Hematopoietic multipotent progenitor cell treated with erythropoietin and hydrocortisone succinate and interleukin-3 and kit ligand, for 4 days (in vitro differentiated cells): ENCODE measurements around the gene CACNA2D1.
"Not testable (repeated sequence)": the region's sequence is repeated elsewhere in the genome, so short reads cannot be mapped to it uniquely, and the experiment has no call there.

ENCODE experiments used
- DNase-seq: peaks from one replicate; pipeline ENCODE4 v3.0.0-alpha.2; 2015

CACNA2D1 gene

DNA sequence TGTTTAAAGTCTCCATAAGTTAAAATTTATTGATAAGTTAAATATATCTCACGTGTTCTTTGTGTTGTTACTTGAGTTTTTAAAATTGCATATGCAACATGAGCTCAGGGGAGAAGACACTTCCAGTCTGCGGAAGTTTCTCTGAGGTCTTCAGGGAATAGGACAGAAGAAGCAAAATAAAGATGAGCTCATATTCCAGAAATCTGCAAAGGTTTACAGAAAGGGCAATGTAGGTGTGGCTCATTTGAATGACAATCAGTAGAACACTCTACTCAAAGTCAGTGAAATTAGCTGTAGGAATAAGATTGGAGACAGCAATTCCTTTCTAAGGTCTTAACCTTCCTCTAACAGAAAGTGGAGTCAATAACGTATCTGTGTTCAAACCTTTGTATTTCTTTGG, 53.7 kb downstream of the CACNA2D1 start:
- no peak for DNase-seq

DNA sequence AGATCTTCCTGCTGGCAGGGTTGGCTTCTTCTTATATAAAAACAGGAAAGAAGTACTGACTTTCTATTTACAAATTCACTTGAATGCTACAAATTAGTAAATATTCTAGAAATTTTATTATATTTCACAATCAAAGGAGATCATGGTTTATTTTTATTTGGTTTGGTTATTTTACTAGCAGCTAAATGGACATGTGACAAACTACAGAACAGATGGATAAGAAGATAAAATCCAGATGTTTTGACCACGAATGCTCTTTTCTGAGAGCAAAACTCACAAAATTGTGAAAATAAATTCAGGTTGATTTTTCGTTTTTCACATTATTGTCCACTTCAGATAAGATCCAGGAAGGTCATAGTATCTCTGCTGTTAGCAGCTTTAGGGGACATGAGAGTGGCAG, 55.4 kb downstream of the CACNA2D1 start:
- DNase-seq, result no peak

DNA sequence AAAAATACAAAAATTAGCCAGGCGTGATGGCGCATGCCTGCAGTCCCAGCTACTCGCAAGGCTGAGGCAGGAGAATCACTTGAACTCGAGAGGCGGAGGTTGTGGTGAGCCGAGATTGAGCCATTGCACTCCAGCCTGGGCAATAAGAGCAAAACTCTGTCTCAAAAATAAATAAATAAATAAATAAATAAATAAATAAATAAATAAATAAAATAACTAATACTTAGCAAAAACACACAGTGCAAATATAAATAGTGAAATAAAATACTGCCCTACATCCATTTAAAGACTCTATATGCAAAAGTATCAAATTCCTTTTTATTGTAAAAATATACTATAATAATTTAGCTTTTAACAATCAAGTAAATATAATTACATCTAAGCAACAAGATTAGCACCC, 57.0 kb downstream of the CACNA2D1 start:
- DNase-seq, result not testable (repeated sequence)

DNA sequence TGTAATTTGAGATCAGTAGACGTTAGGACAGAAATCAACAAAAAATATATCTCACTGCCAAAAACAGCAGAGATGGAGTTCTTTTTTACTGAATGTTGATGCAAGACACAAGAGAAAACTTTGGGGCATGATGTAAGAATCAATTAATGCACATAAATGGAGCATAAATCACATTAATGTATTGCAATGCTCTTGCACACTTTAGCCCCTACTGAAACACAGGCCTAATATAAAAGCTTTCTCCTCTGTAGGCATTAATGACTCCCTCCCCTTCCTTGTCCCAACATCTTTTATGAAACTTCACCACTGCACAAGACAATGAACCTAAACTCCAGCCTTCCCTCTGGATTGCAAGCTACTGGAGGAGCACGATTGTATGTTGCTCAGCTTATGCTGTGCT, 58.8 kb downstream of the CACNA2D1 start:
- no peak for DNase-seq

DNA sequence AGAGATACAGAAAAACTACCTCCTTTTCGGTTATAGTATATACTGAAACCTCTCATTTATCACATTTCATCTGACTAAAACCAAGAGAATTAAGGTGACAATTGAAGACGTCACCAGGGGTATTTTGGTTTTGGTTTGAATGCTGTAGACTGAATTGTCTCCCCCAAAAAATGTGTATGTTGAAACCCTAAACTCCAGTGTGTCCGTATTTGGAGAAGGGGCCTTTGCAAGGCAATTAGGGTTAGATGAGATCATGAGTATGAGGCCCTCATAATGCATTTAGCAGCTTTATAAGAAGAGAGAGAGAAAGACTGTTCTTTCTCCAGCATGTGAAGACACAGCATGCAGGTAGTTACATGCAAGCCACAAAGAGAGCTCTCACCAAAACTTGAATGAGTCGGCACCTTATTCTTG, 59.5 kb downstream of the CACNA2D1 start:
- no peak for DNase-seq

DNA sequence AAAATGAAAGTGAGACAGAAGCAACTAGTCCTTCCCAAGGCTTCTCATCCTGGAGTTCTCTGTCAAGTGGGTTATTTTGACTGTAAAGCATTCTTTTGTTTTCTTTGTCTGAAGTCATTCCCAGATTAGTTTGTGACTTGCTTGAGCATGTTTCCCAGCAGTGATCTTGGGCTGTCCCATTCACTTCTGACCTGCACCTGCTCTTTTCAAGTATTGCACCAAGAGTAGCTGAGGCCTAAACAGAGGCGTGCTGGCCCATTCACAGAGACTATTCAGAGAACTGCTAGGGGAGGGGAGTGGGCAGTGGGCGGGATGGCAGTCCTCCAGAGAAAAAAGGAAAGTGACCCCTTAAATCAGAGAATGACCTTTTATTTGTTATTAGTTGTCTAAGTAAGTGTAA, 61.3 kb downstream of the CACNA2D1 start:
- DNase-seq, result no peak

DNA sequence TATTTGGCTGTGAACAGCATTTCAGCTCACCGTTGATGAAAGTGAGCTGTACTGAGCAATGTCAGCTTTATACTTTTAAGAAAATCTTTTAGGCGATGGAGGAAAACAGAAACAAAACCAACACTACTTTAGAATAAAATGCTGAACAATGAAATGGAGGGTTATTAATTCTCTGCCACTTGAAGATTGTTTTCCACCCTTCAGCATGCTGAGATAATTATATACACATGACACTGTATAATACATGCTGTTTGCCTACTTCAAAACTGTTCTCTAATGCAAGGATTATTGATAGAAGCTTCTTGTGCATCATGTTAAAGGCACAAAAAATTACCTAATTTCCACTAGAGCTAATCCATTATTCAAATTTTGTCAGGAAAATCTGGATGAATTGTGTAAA, 66.8 kb downstream of the CACNA2D1 start:
- DNase-seq, result no peak

DNA sequence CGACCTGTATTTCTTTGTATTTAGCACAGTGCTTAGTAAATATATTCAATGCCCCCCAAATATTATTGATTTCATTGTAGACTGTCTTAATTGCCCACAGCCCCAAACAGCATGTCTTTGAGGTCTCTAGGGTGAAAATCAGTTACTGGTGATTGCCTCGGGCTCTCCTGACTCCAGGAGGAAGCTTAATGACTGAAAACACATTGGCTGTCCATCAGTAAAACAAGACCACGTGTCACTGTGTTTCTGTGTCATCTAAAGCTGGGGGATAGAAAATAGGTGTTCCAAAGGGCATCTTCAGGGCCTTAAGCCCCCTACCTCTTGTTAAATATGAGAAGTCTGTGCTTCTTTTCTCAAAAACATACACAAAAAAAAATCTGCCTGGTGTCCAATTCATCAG, 67.9 kb downstream of the CACNA2D1 start:
- DNase-seq, result no peak

DNA sequence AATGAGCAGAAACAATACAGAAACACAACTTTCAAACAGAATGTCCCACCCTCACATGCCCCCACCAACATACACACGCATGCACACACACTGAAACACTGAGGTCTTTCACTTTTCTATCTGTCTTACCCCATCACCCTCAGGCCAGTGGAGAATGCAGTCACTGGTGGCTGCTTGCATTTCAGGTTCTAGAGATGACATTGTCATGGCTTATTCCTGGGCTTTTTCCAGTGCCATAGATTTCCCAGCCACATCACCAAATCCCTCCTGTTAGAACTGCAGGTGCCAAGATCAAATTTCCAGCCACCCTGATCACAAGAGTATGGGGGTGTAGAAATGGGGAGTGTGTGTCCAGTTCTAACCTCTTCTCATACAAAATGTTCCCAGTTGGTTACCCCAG, 68.4 kb downstream of the CACNA2D1 start:
- no peak for DNase-seq

DNA sequence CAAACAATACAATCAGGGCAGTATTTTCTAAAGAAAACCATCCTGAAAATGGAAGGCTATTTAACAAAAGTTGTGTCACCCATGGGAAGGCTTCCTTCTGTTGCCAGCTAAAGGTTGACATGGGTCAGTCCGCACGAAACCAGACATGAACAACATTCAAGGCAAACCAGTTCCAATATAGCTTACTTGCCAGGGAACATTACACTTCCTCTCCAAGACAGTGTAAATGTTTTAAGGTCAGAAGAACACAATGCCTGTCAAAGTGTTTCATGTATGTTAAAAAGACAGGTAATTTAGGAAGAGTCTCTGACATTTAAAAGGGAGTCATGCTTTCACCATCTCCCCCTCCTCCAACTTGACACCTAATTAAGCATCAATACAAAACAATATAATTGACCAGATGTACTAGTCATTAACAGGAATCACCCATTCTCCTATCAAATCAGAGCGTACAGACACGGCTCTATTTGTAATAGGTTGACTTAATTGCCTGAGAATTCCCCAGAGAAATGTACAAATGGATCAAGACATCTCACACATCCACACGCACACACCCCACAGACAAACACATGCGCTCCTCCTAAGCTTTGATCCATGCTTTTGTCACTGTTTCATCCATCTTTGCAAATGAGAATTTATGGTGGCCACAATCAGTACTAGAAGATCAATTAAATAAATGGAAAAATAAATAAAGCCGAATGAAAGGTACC, 69.5 kb downstream of the CACNA2D1 start:
- DNase-seq, result no peak

DNA sequence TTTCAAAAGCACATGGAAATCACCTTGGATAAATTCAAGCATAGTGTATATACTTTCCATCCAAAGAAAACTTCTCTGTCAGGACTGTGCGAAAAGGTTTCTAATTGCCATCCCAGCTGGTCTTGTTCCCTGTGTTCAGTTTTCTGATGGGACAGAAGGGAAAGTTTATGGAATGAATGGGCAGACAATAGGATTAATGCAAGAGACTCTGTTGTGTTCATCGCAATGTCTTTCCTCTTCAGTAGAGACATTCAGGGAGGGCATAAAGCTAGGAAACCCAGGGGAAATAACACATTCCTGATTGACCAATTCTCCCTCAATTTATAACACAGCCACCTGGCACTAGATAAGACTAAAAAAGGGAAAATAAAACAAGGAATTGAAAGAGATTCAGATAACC, 78.9 kb downstream of the CACNA2D1 start:
- no peak for DNase-seq

DNA sequence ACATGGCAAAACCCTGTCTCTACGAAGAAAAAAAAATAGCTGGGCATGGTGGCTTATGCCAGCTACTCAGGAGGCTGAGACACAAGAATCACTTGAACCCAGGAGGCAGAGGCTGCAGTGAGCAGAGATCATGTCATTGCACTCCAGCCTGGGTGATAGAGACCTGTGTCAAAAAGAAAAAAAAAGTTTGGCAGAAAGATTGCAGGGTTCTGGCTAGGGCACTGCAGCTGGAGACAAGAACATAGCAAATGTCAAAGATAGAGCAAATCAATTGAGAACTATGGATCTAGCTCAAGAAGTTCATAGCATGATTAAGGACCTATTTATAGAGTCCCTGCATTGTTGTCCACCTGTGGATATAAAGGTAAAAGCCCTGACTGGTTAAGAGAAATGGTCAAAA, 79.5 kb downstream of the CACNA2D1 start:
- no peak for DNase-seq

DNA sequence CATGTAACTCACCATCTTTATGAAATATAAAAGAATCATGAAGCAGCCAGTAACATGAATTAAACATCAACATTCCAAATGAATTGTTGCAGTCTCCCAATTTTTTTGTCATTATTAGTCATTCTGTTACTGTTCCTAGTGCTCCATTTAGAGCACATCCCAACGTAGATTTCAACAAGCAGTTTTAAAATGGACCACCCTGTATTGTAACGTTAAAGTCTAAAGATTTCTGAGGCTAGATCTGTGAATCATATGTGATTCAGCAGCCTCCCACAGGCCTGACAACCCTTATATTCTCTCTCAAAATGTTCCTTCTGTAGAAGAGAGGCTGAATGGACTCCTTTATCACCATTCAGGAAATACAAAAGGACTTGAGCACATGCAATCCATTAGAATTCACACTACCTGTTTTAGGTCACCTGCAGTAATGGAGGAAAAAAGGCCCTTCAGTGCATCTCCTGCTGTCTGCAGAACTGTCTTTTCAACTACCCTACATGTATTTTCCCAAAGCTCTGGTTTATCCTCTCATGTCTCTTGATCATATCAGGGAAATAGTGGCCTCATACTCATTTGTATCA, 81.4 kb downstream of the CACNA2D1 start:
- no peak for DNase-seq

DNA sequence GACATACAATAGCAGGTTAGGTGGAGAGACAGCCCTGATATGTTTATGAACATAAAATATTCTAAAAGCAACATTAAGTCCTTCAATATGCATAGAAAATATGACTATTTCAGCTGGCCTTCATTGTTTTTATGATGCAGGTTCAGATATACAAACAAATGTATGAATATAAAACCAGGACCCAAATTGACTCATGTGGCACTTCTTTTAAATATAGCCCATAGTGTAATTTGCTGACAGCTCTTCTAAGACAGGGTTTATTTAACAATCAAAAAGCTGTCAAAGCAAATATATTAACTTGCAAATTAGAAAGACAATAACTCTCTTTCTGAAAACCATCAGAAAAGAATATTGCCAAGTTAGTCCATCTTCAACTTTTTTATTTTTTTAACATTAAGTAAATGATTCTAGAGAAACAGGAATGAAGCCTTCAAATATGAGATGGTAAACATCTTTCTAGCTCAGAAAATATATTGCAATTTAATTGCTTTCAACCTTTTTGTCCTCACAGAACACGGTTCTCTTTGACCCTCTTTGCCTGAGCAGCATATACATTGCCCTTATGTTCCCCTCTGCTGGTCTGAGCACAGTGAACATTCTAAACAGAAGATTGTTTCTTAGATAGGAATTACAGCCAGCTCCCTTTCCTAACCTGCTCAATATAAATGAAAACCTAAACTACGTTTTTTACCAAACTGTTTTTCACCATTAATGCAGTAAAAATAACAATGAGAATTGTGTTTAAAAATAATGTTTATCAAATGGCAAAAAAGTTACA, 82.8 kb downstream of the CACNA2D1 start:
- DNase-seq, result no peak

DNA sequence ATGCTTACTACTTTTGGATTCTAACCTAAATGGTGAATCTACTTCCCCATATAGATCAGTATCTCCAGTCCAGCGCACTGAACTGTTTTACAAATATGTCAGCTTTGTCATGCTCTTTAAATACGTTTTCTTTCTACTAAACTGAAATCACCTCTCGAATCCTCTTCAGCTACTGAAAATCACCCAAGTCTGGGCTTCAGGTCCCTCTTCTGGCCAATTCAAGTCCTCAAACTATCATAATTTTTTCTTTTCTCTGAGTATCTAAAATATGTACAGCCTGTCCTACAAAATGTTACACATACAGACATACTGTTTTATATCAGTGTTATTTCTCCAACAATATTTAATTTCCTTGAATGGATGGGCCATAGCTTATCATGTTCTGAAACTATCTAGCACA, 84.2 kb downstream of the CACNA2D1 start:
- no peak for DNase-seq

DNA sequence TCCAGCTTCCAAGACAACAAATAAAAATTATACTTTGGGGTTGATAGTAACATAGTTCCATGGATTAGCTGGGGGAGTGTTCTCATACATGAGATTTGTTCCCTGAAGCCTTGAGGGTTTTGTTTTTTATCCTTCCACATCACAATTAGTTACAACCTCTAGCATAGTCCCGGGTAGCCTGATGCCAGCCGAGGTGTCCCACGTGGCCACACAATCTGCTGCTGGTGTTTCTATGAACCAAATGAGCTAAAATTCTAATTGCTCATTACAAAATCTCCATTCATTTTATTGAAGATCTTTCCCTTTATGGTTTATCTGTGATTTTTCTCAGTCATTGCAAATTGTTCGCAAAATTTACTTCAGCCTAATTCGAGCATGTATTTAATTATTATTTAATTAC, 84.7 kb downstream of the CACNA2D1 start:
- no peak for DNase-seq

DNA sequence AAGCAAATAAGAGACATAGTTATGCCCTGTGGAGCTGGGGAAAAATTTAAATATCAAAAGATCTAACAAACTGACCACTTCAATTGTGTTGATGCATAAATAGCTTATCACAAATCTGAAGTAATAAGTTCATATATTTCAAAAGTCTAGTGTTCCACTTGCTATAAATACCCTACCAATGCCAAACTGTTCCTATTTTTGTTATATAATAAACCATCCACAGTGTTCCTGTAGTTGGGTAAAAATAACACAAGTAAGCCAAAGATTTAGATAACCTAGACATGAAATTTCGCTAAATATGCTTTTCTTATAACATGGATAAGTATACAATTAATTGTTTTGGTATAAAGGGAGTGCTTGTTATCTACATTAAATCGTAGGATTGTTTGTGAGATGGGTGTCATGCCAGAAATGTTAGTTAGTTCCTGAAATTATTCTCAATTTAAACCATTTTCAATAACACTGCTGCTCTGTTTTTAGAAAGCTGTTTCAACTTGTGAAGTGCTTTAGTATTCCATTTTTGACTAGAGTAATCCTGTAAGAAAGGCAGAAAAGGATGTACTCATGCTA, 85.5 kb downstream of the CACNA2D1 start:
- DNase-seq, result no peak

DNA sequence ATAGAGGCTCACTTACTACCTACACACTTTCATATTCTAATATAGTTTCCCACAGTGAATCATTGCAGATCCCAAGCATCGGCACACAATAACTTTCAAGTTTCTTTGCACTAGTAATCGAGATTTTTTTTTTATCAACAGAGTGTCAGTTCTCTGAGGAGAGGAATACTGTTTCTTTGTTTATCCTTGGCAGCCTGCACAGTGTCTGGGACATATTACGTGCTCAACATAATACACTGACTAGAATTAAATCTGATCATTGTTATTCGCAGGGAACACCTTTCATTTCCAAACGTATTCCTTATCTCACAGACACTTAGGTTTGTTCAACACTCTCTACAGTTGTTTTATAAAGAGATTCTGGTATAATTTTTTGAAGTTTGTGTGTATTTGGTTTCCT, 95.3 kb downstream of the CACNA2D1 start:
- no peak for DNase-seq

DNA sequence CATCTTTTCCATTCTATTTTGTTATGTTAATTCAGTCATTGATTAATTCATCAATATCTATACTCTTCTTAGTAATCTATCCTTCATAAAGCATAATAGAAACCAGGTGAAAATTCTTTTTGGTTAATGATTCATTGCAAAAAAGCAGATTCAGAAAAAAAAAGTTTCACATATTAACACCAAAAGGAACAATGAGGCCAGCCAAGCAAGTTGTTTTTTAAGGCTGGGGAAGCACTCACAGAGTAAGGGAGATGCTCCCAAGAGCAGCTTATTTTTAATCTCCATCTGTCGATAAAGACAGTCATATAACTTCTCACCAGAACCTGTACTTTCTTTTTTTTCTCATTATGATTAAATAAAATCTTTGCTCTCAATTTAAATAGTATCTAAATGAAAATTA, 95.8 kb downstream of the CACNA2D1 start:
- no peak for DNase-seq

DNA sequence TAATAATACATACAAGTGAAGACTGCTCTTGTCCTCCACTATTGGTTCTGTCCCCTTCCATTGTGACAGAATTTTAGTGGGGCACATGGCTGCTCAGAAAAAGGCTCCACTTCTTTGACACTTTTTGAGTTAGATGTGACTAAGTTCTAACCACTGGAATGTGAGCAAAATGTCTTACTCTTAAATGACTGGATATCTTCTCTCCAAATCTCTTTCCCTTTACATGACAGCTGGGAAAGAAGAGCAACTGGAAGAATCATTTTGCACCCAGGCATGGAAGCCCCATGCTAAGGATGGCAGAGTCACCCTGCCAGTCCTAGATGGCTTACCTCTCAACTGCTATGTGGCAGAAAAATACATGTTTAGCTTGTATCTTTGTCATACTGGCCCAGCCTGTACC, 97.7 kb downstream of the CACNA2D1 start:
- DNase-seq, result no peak

DNA sequence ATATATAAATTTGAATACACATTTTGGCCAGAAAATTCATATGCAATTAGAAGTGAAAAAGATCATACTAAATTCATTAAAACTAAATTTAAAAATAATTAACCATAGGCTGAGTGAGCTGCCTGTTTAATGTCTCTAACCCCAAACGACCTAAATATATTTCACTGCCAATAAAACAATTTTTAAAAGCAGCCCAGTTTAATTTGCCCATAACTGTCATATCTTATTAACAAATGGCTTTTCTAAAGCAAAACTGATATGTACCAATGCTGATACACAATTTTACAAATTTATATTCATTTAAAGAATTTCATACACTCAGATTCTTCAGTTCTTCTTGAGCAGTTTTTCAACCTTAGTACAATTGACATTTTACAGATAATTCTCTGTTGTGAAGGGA, 99.9 kb downstream of the CACNA2D1 start:
- no peak for DNase-seq

DNA sequence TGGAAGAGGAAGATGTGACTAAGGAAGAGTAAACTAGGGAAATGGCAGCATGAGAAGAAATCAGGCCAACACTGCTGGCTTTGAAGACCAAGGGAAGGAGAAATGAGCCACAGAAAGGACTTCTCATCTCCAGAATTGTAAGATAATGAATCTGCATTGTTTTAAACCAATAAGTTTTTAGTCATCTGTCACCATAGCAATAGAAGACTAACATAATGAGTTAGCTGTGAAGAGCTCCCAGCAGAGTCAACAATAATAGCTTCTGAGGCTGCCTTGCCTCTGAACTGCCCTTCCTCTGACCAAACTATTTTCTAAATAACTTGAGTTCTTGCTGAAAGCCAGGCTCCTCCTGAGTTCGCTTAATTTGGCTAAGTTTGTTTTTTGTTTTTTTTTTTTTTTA, 103.6 kb downstream of the CACNA2D1 start:
- no peak for DNase-seq

DNA sequence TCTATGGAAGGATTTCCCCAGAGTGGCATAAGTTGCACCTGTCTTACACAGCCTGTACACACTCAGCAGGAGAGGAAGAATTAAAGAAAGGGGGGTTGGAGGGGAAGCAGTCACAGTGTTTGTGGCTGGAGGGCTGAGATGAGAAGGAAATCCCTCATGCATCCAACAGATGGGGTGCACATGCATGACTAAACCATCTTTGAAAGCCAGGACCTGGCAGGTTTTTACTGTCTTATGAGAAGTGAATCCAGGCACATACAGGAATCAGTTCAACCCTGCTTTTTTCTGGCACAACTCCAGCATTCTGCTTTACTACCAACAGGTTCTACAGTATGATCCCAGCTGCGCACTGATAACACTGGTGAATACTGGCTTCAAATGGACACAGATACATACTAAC, 107.7 kb downstream of the CACNA2D1 start:
- DNase-seq, result peak; percentile 12

DNA sequence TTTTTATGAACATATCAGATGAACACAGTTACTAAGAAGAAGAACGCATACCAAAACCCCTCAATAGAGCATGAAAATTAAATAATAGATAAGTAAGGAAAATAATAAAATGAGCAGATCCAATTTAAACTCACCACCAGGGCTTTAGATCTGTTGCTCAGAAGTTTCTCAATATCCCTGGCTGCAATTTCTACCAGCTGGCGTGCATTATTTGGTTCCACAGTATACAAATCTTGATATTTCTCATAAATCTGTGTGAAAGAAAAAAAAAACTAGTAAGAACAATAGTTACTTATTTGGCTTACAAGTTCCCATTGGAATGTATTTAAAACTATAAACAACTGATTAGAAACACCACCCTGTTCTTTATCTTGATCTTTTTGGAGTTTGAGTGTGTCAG, 108.6 kb downstream of the CACNA2D1 start:
- no peak for DNase-seq
